NCI-H2227 (cell line): ENCODE measurements around the gene ARIH1.

Experiments used
- DNase-seq: peaks from one replicate; lab custom pipeline; 2025; ENCODE audit not compliant: unreplicated experiment; lab: John Stamatoyannopoulos, UW

ARIH1 gene

DNA sequence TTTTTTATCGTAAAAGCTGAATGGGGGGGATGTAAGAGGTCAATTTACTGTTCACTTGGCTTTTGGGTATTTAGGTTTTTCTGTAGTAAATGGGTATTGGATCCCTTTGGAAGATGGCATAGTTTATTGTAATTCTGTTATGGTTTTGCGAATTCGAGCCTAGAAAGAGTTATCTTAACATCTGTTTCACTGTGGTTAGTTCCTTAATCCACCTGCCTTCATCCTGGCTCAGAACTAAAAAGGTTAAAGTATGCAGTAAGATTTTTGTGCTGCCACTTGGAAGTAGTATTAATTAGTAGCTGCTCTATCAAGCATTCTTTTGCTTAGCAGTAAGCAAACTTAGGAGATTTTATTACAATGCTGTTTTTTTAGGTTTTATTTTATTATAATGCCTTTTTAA, 62.4 kb downstream of the ARIH1 start:
- DNase-seq, result no peak

- DNase-seq, result no peak
These were observed 64.8 kb downstream of the ARIH1 start for GRCh38 chr15:72538931-72539330.

GRCh38 chr15:72540606-72541237, 66.6 kb downstream of the ARIH1 start:
- DNase-seq, result no peak

- DNase-seq, result no peak
These were observed 67.5 kb downstream of the ARIH1 start for GRCh38 chr15:72541674-72542073.

DNA sequence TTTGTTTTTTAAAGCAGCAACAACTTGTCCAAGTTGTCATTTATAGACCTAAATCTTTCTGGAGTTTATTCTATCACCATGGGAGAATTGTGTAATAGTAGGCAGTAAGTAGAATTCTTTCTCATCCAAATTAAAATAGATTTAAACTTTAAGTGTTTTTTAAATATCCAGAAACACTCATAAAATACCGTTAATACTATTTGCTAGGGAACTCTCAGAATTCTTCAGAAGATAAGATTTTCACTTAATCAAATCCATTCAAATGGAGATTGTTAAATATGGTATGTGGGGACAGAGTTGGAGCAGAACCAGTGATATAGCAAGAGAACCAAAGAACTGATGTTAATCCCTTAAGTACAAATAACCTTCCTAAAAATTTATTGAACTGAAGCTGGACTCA, 71.0 kb downstream of the ARIH1 start:
- DNase-seq, result no peak

DNA sequence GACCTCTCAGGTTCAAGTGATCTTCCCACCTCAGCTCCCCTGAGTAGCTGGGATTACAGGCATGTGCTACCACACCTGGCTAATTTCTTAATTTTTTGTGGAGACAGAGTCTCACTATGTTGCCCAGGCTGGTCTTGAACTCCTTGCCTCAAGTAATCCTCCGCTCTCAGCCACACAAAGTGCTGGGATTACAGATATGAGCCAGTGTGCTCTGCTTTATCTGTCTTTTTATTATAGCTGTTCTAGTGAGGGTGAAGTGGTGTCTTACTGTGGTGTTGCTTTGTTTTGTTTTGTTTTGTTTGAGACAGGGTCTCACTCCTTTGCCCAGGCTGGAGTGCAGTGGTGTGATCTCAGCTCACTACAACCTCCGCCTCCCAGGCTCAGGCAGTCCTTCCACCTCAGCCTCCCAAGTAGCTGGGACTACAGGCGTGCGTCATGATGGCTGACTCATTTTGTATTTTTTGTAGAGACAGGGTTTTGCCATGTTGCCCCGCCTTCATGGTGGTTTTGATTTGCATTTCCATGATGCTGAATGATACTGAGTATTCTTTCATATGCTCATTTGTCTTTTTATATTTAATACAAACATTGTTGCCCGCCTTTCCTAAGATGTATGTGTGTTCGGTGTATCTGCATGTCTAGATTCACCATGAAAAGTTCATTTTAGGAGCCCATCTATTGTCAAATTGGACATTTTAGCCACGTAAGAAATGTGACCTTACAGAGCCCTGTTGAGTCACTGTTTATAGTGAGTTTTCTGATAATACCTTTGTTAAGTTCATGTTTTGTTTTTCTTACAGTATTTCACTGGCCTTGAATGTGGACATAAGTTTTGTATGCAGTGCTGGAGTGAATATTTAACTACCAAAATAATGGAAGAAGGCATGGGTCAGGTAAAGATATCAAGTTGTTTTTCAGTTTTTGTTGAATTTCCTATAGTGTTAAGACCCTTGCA, 80.6 kb downstream of the ARIH1 start:
- DNase-seq, result no peak

DNA sequence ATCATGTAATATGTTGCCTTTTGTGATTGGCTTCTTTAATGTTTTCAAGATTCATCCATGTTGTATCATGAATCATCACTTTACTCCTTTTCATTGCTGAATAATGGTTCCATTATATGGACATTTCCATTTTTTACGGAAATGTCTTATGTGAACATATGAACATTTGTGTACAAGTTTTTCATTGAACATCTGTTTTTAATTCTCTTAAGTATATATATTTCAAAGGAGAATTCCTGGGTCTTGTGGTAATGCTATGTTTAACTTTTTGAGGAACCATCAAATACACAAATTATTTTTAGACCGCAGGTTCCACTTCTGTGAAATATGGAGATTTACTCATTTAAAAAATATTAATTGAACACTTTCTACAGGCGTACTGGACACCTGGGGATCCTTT, 85.7 kb downstream of the ARIH1 start:
- no peak for DNase-seq

- no peak for DNase-seq
These were observed 86.3 kb downstream of the ARIH1 start for GRCh38 chr15:72560458-72560857.

DNA sequence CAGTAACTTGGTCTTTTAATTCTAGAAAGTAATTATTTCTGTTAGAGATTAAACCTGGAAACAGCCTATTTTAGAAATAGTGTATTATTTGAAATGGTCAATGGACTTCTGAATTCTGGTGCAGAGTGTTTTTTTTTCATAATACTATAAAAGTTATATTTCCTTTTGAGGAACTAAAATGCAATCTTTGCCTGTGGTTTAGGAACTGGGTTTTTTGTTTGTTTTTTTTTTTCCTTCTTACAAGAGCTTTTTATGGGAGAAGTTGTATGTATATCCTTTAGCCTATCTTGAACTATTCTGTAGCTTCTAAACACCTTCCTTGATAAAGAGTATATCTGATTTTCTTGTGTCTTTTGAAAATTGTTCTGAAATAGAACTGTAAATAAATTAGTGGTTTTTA, 88.3 kb downstream of the ARIH1 start:
- DNase-seq, result no peak

DNA sequence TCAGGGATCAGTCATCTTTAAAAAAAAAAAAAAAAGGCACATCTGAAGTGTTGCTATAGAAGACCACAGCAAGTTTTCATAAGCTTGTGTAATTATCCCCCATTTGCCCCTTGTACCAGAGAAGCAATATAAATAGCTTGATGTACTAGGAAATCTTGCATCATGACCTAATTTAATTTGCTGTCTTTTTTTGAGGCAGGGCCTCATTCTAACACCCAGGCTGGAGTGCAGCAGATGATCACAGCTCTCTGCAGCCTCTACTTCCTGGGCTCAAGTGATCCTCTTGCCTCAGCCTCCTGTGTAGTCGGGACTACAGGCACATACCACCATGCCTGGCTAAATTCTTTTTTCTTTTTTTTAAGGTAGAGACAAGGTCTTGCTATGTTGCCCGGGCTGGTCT, 88.7 kb downstream of the ARIH1 start:
- DNase-seq, result no peak

DNA sequence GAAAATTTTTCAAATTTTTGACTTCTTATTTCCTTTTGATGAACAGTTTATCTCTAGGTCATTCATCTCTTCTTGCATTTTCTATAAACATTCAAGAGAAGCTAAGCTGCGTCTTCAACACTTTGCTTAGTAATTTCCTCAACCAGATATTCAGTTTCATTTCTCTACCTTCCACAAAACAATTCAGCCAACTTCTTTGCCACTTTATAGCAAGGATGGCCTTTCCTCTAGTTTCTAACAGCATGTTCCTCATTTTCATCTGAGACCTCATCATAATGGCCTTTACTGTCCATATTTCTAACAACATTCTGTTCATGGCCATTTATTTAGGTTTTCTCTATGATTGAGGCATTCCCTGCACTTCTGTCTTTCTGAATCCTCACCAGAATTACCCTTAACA, 90.0 kb downstream of the ARIH1 start:
- no peak for DNase-seq

- DNase-seq, result no peak
These were observed 92.8 kb downstream of the ARIH1 start for GRCh38 chr15:72566973-72567372.

DNA sequence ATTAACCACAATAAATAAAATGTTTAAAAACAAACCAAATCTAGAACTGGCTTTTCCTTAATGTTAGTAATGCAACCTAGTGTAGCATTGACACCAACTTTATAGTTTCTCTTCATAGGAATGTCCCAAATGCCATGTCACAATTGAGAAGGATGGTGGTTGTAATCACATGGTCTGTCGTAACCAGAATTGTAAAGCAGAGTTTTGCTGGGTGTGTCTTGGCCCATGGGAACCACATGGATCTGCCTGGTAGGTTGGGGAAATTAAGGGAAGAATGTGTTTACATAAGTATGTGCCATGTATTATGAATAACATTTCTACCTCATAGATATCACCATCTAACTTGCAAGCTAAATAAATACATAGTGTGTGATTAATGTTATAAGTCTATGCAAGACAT, 95.9 kb downstream of the ARIH1 start:
- DNase-seq, result no peak

GRCh38 chr15:72579814-72580213, 105.7 kb downstream of the ARIH1 start:
- DNase-seq, result no peak

DNA sequence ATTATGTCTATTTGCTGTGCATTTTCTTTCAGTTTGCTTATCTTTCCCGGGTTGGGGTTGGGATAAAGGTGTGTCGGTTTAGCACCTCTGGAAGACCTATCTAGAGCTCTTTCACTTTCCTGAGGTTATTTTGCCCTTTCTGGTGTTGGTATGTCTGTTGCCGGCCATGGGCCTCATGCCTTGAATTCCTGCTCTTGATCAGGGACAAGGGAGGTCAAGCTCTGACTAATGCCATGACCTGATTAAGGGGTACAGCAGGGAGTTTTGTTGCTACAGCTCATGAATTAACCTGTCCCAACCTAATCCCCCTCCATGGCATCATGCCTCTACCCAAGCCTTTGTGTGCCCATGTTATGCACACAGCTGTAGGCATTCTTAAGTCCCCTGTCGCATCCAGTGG, 109.9 kb downstream of the ARIH1 start:
- no peak for DNase-seq

- DNase-seq, result no peak
These were observed 110.9 kb downstream of the ARIH1 start for GRCh38 chr15:72585025-72585424.

- peak; percentile 1 for DNase-seq
These were observed 111.4 kb downstream of the ARIH1 start for GRCh38 chr15:72585476-72586058.

DNA sequence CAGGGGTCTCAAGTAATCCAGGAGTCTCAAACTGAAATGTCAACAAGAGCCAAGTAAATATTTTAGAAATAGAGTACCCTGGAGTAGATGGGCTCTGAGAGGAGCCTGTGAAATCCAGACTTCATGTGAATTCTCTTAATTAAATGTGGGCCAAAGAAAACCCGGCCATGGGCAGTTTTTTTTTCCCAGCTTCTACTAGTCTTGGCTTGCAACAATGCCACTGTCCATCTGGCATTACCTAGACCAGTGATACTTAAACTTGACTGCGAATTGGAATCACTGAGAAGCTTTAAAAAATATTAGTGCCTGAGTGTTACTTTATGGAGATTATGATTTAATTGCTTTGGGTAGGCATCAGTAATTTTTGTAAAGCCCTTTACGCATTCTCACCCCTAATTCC, 114.0 kb downstream of the ARIH1 start:
- DNase-seq, result no peak

DNA sequence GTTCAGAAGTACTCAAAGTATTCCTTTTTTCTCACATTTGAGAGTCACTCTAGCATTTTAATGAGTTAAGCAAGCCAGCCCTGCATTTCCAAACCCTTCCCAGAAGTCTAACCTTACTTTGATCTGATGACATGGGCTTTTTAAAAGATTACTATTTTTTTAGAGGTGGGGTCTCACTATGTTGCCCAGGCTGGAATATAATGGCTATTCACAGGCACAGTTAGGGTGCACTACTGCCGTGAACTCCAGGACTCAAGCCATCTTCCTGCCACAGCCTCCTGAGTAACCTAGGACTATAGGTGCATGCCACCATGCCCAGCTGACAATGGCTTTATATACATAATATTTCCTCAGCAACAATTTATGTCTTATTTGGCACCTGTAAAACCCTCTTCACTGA, 116.3 kb downstream of the ARIH1 start:
- DNase-seq, result no peak

DNA sequence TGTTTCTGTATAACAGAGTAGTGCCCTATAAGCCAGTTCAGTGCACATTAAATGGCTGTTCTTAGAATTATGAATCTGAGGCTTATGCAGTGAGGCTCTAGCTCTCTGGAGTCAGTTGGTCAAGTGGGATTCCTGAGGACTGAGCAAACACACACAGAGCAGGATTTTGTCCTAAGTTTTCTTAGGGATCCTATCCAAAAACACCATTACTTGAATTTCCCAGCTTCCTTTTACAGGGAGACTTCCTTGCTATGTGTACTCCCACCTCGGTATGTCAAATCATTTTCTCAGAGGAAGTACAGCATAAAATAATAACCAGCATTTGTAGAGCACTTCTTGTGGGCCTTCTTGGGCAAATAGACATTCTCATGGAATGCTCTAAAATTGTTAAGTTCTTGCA, 117.2 kb downstream of the ARIH1 start:
- no peak for DNase-seq

DNA sequence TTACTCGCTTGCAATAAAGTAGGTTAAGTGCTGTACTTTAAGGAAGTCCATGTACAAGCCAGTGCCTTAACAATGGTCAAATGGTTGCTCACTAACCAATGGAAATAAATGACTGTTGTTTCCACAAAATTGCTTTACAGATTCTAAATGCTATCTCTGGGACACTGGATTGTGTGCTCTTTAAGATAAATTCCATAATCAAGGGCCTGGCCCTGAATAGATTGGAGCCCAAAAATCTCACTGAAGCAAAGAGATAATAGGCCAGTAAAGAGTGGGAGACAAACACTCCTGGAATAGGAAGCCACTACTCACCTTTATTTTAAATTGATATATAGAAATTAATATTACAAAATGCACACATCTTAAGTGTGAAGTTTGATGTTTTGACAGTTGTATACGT, 118.0 kb downstream of the ARIH1 start:
- DNase-seq, result no peak

GRCh38 chr15:72592676-72593075, 118.5 kb downstream of the ARIH1 start:
- DNase-seq, result no peak
